ENCODE data around the gene MYADML2. TPM values are rescaled to one million over a fixed set of nuclear protein-coding genes. Genes with fewer than 3 reads are reported as not detected.

MYADML2 gene
- total and polyA plus RNA-seq, 2 of the 8 experiments (the other 6 are each of a cell fraction or from before 2014, with no cell fraction given) = 0.26 to 0.47 TPM

GRCh38 chr17:81917565-81918332, 29.3 kb downstream of the MYADML2 start, which contains the start of gene SIRT7 (continued):
- TF ChIP-seq KDM4A (IDR thresholded peaks at IDR 0.05; ENCODE audit: low read depth, low read length, severe bottlenecking) (peak; percentile 71), PHF8 (conservative IDR thresholded peaks at IDR 0.05; ENCODE audit: low read depth, low read length) (peak; percentile 43; the same call in 1 of the 2 replicates), HDAC2 (IDR thresholded peaks at IDR 0.05; ENCODE audit: borderline replicate concordance in 1 of 2, low read depth in 2 of 2, low read length in 2 of 2) (peak in 1 of 2 experiments; percentile 71; a peak in 1 of 4 replicates), MAX (IDR thresholded peaks at IDR 0.05) (no peak), CREB1 (IDR thresholded peaks at IDR 0.05) (no peak), EZH2 (IDR thresholded peaks at IDR 0.05; ENCODE audit: low read depth, low read length, severe bottlenecking) (no peak), BCL11A (IDR thresholded peaks at IDR 0.05; ENCODE audit: low read depth in 2 of 2, low read length in 2 of 2) (no peak), BACH1 (IDR thresholded peaks at IDR 0.05; ENCODE audit: low read length) (no peak), CEBPB (IDR thresholded peaks at IDR 0.05; ENCODE audit: low read depth, low read length) (no peak), RAD21 (IDR thresholded peaks at IDR 0.05 in 1 of 2, conservative IDR thresholded peaks at IDR 0.05 in 1 of 2; ENCODE audit: low read depth in 2 of 2, low read length in 2 of 2) (no peak), TAF7 (optimal IDR thresholded peaks at IDR 0.05; ENCODE audit: borderline replicate concordance, low read depth, low read length) (peak; percentile 9), CBX5 (IDR thresholded peaks at IDR 0.05; ENCODE audit: low read depth, low read length) (no peak), CTBP2 (IDR thresholded peaks at IDR 0.05; ENCODE audit: borderline replicate concordance, insufficient read depth, insufficient read length, low read length) (no peak), SP1 (IDR thresholded peaks at IDR 0.05; ENCODE audit: low read depth, low read length) (no peak), TEAD4 (IDR thresholded peaks at IDR 0.05; ENCODE audit: low read depth, low read length) (no peak), SAP30 (IDR thresholded peaks at IDR 0.05; ENCODE audit: insufficient read depth, insufficient replicate concordance, low read length) (no peak), GTF2F1 (IDR thresholded peaks at IDR 0.05; ENCODE audit: borderline replicate concordance, low read depth, low read length) (no peak), CHD2 (IDR thresholded peaks at IDR 0.05; ENCODE audit: low read length) (no peak)
- TF ChIP-seq, protein P1, sequence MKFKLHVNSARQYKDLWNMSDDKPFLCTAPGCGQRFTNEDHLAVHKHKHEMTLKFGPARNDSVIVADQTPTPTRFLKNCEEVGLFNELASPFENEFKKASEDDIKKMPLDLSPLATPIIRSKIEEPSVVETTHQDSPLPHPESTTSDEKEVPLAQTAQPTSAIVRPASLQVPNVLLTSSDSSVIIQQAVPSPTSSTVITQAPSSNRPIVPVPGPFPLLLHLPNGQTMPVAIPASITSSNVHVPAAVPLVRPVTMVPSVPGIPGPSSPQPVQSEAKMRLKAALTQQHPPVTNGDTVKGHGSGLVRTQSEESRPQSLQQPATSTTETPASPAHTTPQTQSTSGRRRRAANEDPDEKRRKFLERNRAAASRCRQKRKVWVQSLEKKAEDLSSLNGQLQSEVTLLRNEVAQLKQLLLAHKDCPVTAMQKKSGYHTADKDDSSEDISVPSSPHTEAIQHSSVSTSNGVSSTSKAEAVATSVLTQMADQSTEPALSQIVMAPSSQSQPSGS (IDR thresholded peaks at IDR 0.05; ENCODE audit: low read length) = no peak
